ENCODE data around the gene PCSK5.
A peak's percentile ranks its signal among the peaks of the same experiment; 100 is the strongest.

GRCh38 chr9:76369583-76369982 is 479.1 kb downstream of the PCSK5 start:
- TF ChIP-seq, protein P1, sequence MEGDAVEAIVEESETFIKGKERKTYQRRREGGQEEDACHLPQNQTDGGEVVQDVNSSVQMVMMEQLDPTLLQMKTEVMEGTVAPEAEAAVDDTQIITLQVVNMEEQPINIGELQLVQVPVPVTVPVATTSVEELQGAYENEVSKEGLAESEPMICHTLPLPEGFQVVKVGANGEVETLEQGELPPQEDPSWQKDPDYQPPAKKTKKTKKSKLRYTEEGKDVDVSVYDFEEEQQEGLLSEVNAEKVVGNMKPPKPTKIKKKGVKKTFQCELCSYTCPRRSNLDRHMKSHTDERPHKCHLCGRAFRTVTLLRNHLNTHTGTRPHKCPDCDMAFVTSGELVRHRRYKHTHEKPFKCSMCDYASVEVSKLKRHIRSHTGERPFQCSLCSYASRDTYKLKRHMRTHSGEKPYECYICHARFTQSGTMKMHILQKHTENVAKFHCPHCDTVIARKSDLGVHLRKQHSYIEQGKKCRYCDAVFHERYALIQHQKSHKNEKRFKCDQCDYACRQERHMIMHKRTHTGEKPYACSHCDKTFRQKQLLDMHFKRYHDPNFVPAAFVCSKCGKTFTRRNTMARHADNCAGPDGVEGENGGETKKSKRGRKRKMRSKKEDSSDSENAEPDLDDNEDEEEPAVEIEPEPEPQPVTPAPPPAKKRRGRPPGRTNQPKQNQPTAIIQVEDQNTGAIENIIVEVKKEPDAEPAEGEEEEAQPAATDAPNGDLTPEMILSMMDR (IDR thresholded peaks at IDR 0.05; ENCODE audit: low read depth, low read length, missing input control), result no peak
- TF ChIP-seq, protein P2, sequence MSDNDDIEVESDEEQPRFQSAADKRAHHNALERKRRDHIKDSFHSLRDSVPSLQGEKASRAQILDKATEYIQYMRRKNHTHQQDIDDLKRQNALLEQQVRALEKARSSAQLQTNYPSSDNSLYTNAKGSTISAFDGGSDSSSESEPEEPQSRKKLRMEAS (IDR thresholded peaks at IDR 0.05), result no peak
- TF ChIP-seq, protein P3, sequence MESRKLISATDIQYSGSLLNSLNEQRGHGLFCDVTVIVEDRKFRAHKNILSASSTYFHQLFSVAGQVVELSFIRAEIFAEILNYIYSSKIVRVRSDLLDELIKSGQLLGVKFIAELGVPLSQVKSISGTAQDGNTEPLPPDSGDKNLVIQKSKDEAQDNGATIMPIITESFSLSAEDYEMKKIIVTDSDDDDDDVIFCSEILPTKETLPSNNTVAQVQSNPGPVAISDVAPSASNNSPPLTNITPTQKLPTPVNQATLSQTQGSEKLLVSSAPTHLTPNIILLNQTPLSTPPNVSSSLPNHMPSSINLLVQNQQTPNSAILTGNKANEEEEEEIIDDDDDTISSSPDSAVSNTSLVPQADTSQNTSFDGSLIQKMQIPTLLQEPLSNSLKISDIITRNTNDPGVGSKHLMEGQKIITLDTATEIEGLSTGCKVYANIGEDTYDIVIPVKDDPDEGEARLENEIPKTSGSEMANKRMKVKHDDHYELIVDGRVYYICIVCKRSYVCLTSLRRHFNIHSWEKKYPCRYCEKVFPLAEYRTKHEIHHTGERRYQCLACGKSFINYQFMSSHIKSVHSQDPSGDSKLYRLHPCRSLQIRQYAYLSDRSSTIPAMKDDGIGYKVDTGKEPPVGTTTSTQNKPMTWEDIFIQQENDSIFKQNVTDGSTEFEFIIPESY (IDR thresholded peaks at IDR 0.05), result no peak
- TF ChIP-seq HNF4G (IDR thresholded peaks at IDR 0.05), result no peak
- TF ChIP-seq JUND (IDR thresholded peaks at IDR 0.05), result no peak
- TF ChIP-seq TAF1 (conservative IDR thresholded peaks at IDR 0.05), result no peak
- TF ChIP-seq, protein P4, sequence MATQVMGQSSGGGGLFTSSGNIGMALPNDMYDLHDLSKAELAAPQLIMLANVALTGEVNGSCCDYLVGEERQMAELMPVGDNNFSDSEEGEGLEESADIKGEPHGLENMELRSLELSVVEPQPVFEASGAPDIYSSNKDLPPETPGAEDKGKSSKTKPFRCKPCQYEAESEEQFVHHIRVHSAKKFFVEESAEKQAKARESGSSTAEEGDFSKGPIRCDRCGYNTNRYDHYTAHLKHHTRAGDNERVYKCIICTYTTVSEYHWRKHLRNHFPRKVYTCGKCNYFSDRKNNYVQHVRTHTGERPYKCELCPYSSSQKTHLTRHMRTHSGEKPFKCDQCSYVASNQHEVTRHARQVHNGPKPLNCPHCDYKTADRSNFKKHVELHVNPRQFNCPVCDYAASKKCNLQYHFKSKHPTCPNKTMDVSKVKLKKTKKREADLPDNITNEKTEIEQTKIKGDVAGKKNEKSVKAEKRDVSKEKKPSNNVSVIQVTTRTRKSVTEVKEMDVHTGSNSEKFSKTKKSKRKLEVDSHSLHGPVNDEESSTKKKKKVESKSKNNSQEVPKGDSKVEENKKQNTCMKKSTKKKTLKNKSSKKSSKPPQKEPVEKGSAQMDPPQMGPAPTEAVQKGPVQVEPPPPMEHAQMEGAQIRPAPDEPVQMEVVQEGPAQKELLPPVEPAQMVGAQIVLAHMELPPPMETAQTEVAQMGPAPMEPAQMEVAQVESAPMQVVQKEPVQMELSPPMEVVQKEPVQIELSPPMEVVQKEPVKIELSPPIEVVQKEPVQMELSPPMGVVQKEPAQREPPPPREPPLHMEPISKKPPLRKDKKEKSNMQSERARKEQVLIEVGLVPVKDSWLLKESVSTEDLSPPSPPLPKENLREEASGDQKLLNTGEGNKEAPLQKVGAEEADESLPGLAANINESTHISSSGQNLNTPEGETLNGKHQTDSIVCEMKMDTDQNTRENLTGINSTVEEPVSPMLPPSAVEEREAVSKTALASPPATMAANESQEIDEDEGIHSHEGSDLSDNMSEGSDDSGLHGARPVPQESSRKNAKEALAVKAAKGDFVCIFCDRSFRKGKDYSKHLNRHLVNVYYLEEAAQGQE (IDR thresholded peaks at IDR 0.05), result no peak
- TF ChIP-seq RAD21 (IDR thresholded peaks at IDR 0.05), result peak in 1 of 2 donors; percentile 27
- no peak for TF ChIP-seq SP1 (IDR thresholded peaks at IDR 0.05)
- TF ChIP-seq YY1 (IDR thresholded peaks at IDR 0.05), result no peak
